ENCODE results near the gene AP1B1. TPM values are rescaled to one million over a fixed set of nuclear protein-coding genes. Genes with fewer than 3 reads are reported as not detected.

Gene AP1B1
- total RNA-seq, 4 donors from 2014 or later = 55.6 to 97.0 (median 89.4) TPM

DNA sequence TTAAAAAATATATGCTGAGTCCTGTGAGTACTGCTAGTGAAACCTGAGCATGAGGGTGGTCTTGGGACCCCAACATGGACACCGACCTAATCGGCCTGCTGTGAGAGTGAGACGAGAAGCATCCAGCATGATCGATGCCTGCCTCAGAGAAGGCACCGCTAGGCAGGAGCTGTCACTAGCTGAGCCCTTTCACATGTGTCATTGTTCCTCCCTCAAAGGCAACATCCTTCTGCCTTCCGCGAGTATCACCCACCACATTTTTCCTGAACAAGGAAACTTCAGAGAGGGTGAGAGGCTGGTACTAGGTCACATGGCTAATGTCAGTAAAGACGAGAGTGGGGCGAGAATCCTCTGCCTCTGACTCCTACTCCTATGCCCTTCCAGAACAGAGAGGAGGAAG is 35.6 kb downstream of the AP1B1 start:
- no peak overlapping the region for H3K4me3 ChIP-seq
- 90% methylated on average over 9 of the region's 9 CpGs for WGBS
- peaks cover 96% of the 10 kb centered on the region for H3K36me3 ChIP-seq
- H3K27ac ChIP-seq = no peak overlapping the region
- H3K9me3 ChIP-seq = no peaks in the 10 kb centered on the region
- TF ChIP-seq, protein P1, sequence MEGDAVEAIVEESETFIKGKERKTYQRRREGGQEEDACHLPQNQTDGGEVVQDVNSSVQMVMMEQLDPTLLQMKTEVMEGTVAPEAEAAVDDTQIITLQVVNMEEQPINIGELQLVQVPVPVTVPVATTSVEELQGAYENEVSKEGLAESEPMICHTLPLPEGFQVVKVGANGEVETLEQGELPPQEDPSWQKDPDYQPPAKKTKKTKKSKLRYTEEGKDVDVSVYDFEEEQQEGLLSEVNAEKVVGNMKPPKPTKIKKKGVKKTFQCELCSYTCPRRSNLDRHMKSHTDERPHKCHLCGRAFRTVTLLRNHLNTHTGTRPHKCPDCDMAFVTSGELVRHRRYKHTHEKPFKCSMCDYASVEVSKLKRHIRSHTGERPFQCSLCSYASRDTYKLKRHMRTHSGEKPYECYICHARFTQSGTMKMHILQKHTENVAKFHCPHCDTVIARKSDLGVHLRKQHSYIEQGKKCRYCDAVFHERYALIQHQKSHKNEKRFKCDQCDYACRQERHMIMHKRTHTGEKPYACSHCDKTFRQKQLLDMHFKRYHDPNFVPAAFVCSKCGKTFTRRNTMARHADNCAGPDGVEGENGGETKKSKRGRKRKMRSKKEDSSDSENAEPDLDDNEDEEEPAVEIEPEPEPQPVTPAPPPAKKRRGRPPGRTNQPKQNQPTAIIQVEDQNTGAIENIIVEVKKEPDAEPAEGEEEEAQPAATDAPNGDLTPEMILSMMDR (IDR thresholded peaks at IDR 0.05) = no peak
- TF ChIP-seq EP300 (IDR thresholded peaks at IDR 0.05) = no peak
- TF ChIP-seq POLR2AphosphoS5 (IDR thresholded peaks at IDR 0.05) = no peak
- no peak for TF ChIP-seq POLR2A (IDR thresholded peaks at IDR 0.05)
- no peak for DNase-seq (ENCODE audit: low spot score in 2 of 2)
- no peaks in the 10 kb centered on the region for H3K27me3 ChIP-seq
- no peaks in the 10 kb centered on the region for H3K4me1 ChIP-seq

DNA sequence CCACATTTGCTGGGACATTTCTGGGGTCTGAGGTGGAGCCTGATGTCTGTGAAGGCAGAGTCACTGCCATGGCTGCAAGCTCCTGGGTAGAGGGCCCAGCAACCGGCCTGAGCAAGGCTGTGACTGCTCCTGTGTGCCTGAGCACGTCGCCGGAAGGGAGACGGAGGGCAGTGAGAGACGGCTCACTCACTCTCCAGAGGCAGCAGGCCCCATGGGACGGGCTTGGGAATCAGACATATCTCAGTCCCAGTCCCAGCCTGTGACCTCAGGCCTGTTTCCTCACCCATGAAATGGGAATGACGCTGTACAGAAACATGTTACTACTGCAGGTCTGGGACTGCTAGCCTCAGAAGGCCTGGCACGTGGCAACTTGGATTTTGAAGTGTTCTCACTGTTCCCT is 36.5 kb downstream of the AP1B1 start:
- no peak overlapping the region for H3K27ac ChIP-seq
- H3K9me3 ChIP-seq = no peaks in the 10 kb centered on the region
- H3K27me3 ChIP-seq = no peaks in the 10 kb centered on the region
- H3K36me3 ChIP-seq = peaks cover 98% of the 10 kb centered on the region
- 88% methylated on average over 8 of the region's 9 CpGs for WGBS
- DNase-seq (ENCODE audit: low spot score in 2 of 2) = no peak
- no peak for TF ChIP-seq EP300 (IDR thresholded peaks at IDR 0.05)
- TF ChIP-seq, protein P1 (IDR thresholded peaks at IDR 0.05) = no peak
- TF ChIP-seq POLR2AphosphoS5 (IDR thresholded peaks at IDR 0.05) = no peak
- no peak for TF ChIP-seq POLR2A (IDR thresholded peaks at IDR 0.05)
- H3K4me3 ChIP-seq = no peak overlapping the region
- peaks cover 8% of the 10 kb centered on the region for H3K4me1 ChIP-seq

DNA sequence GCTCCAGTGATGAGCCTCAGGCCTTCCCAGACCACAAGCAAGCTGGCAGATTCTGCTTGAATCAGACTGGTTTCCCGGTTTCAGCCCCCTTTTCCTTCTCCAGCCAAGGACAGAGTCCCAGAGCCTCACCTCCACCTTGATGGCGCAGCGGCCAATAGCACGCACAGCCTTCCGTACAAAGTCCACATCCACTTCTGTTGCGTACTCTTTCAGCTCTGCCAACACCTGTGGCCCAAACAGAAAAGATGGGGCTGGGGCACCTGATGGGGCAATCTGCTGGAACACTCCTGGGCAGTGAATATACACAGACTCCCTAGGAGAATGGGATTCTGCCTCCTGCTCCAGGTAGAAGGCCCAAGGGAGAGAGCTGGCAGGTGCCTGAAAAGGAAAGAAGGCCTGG is 37.3 kb downstream of the AP1B1 start:
- peaks cover 15% of the 10 kb centered on the region for H3K4me1 ChIP-seq
- no peak overlapping the region for H3K4me3 ChIP-seq
- H3K9me3 ChIP-seq = no peaks in the 10 kb centered on the region
- no peak for DNase-seq (ENCODE audit: low spot score in 2 of 2)
- TF ChIP-seq, protein P1 (IDR thresholded peaks at IDR 0.05) = no peak
- no peak for TF ChIP-seq EP300 (IDR thresholded peaks at IDR 0.05)
- no peak for TF ChIP-seq POLR2A (IDR thresholded peaks at IDR 0.05)
- no peak for TF ChIP-seq POLR2AphosphoS5 (IDR thresholded peaks at IDR 0.05)
- no peak overlapping the region for H3K27ac ChIP-seq
- 98% methylated on average over 6 of the region's 6 CpGs for WGBS
- H3K27me3 ChIP-seq = no peaks in the 10 kb centered on the region
- H3K36me3 ChIP-seq = peaks cover 98% of the 10 kb centered on the region

DNA sequence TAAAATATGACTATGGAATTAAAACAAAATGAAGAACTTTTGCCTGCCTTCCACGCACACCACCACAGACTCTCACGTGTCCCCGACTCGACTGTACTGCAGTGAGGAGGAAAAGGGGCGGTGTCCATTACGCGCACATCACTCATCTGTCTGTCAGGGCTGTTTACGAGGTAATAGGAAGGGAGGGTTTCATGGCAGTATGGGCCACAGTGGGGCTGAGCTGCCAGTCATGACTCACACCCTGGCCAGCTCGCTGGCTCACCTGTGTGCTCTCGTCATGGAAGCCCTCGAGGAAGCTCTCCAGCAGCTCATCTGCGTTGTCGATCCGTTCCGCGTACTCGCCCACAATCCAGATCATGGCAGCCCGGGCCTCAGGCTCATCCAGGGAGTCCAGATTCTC is 39.4 kb downstream of the AP1B1 start:
- DNase-seq (ENCODE audit: low spot score in 2 of 2) = no peak
- H3K27me3 ChIP-seq = no peaks in the 10 kb centered on the region
- H3K4me3 ChIP-seq = no peak overlapping the region
- no peak overlapping the region for H3K27ac ChIP-seq
- H3K4me1 ChIP-seq = peaks cover 16% of the 10 kb centered on the region
- H3K9me3 ChIP-seq = no peaks in the 10 kb centered on the region
- H3K36me3 ChIP-seq = peaks cover 88% of the 10 kb centered on the region
- TF ChIP-seq POLR2A (IDR thresholded peaks at IDR 0.05) = no peak
- TF ChIP-seq POLR2AphosphoS5 (IDR thresholded peaks at IDR 0.05) = no peak
- no peak for TF ChIP-seq EP300 (IDR thresholded peaks at IDR 0.05)
- TF ChIP-seq, protein P1 (IDR thresholded peaks at IDR 0.05) = no peak
- 87% methylated on average over 12 of the region's 18 CpGs for WGBS

DNA sequence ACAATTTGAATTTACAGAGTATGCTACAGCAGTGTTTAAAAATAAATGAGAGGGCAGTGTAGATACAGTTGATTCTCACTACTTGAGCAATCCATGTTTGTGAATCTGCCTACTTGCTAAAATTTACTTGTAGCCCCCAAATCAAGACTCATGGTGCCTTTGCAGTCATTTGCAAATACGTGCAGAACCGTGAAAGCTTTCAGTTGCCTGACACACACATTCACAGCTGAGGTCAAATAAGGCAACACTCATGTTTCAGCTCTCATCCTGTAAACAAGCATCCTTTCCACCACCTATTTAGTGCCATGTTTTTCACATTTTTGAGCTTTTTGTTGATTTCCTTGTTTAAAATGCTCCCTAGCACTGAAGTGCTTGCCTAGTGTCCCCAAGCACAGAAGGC is 40.3 kb downstream of the AP1B1 start:
- 74% methylated on average over 2 of the region's 2 CpGs for WGBS
- peaks cover 87% of the 10 kb centered on the region for H3K36me3 ChIP-seq

More for the DNA sequence above, 40.3 kb downstream of the AP1B1 start:
- H3K4me3 ChIP-seq = no peak overlapping the region
- H3K9me3 ChIP-seq = no peaks in the 10 kb centered on the region
- TF ChIP-seq, protein P1 (IDR thresholded peaks at IDR 0.05) = no peak
- TF ChIP-seq EP300 (IDR thresholded peaks at IDR 0.05) (no peak), POLR2A (IDR thresholded peaks at IDR 0.05) (no peak), POLR2AphosphoS5 (IDR thresholded peaks at IDR 0.05) (no peak)
- DNase-seq (ENCODE audit: low spot score in 2 of 2) = no peak
- peaks cover 16% of the 10 kb centered on the region for H3K4me1 ChIP-seq
- no peak overlapping the region for H3K27ac ChIP-seq
- no peaks in the 10 kb centered on the region for H3K27me3 ChIP-seq

Measured in suprapubic skin (tissue), 4 donors.